H7 (cell line): ENCODE measurements around the gene BTBD2. TPM values are rescaled to one million over a fixed set of nuclear protein-coding genes. Genes with fewer than 3 reads are reported as not detected.

ENCODE experiments used
- total RNA-seq: library from RNA; depleted of rRNA; stranded (reverse); fragments of >200 nt; shearing (Covaris generic); gene quantifications from 2 replicates; pipeline ENCODE4 v1.2.3, GENCODE V29; 2014; rRNA removed

BTBD2 gene
- total RNA-seq, 1 experiment from 2014 or later: 129 TPM

Other genes with a start within 250 kb of the BTBD2 start
- gene ATP8B3, start 203.4 kb downstream of the BTBD2 start, total RNA-seq: 5.8 and 7.4 TPM in 2 replicates
- 19.8 and 21.9 TPM in 2 replicates for gene REXO1, start 167.2 kb downstream of the BTBD2 start, total RNA-seq
- gene KLF16, start 152.1 kb downstream of the BTBD2 start, total RNA-seq: 20.5 and 21.2 TPM in 2 replicates
- gene ABHD17A, start 130.2 kb downstream of the BTBD2 start, total RNA-seq: 87.0 and 134 TPM in 2 replicates
- gene ADAT3, start 110.3 kb downstream of the BTBD2 start, total RNA-seq: 10.0 and 12.7 TPM in 2 replicates
- gene SCAMP4, start 110.3 kb downstream of the BTBD2 start, total RNA-seq: 33.4 and 35.7 TPM in 2 replicates
- 172 and 186 TPM in 2 replicates for gene CSNK1G2, start 74.5 kb downstream of the BTBD2 start, total RNA-seq
- 130 and 135 TPM in 2 replicates for gene MKNK2, start 35.5 kb upstream of the BTBD2 start, total RNA-seq
- 7.7 and 8.9 TPM in 2 replicates for gene MOB3A, start 80.6 kb upstream of the BTBD2 start, total RNA-seq
- gene IZUMO4, start 81.2 kb upstream of the BTBD2 start, total RNA-seq: 0.80 and 0.81 TPM in 2 replicates
- gene AP3D1, start 135.9 kb upstream of the BTBD2 start, total RNA-seq: 175 and 177 TPM in 2 replicates
- 13.3 and 18.0 TPM in 2 replicates for gene DOT1L, start 148.2 kb upstream of the BTBD2 start, total RNA-seq
- gene PLEKHJ1, start 220.6 kb upstream of the BTBD2 start, total RNA-seq: 269 and 295 TPM in 2 replicates
- 107 and 115 TPM in 2 replicates for gene SF3A2, start 221.1 kb upstream of the BTBD2 start, total RNA-seq
- 10.5 and 12.8 TPM in 2 replicates for gene AMH, start 233.6 kb upstream of the BTBD2 start, total RNA-seq
- gene JSRP1, start 240.7 kb upstream of the BTBD2 start, total RNA-seq: not detected in 2 replicates